ENCODE data around the gene JAM2. TPM values are rescaled to one million over a fixed set of nuclear protein-coding genes. Genes with fewer than 3 reads are reported as not detected.

Gene JAM2
- total RNA-seq, 5 donors from 2014 or later (not counting 1 experiment from before 2014, with no cell fraction given) = 0.43 to 0.99 TPM; not detected in 3

DNA sequence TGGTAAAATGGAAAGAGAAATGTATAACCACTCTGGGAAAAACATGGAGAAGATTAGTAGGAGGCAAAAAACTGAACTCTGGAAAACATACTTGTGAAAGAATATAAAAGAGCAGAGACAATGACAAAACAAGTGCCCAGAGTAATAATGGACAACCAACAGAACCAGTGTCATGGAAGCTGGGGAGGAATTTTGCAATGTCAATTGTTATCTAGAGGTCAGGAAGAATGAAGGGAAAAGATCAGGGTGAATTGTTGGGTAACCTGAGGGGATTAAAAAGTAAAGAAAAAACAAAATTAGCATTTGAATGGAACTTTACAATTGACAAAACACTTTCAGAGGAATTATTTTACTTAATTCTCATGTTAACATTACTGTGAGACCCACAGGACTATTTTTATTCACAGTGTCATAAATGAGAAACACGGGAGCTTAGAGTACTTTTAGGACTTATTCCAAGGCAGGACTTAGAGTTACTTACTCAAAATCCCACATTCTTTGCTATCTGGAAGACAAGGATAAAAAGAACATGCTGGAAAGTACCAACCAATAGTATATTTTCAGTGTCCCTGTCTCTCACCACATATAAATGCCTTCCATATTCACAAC lies 19.5 kb downstream of the JAM2 start:
- no peak overlapping the region for H3K27ac Mint-ChIP-seq
- peaks cover 0 to 4% (median 0%) of the 10 kb centered on the region in 3 donors for H3K9me3 Mint-ChIP-seq
- DNase-seq (no peak), ATAC-seq (replicated peaks in 1 of 4) (no peak)
- Histone ChIP-seq H3K27me3 (replicated peaks in 1 of 2; ENCODE audit: control insufficient read depth in 2 of 2, extremely low read depth in 1 of 2, insufficient read depth in 2 of 2, low read length in 1 of 2) (no peaks in the 10 kb centered on the region), H3K4me1 (ENCODE audit: control insufficient read depth in 1 of 2, extremely low read depth in 1 of 2, insufficient read depth in 2 of 2, low read length in 2 of 2) (no peaks in the 10 kb centered on the region), H3K9me3 (no peaks in the 10 kb centered on the region), H3K4me3 (ENCODE audit: control insufficient read depth in 1 of 2, extremely low read depth in 1 of 2, low read length in 1 of 2) (no peak overlapping the region), H3K36me3 (ENCODE audit: control insufficient read depth in 2 of 2, extremely low read depth in 1 of 2, insufficient read depth in 1 of 2, low read length in 1 of 2) (no peaks in the 10 kb centered on the region), H3K27ac (ENCODE audit: low read length) (no peak overlapping the region)
- WGBS (ENCODE audit: insufficient coverage) = no CpG with 5 or more reads among the region's 1 CpG
- H3K4me1 Mint-ChIP-seq = no peaks in the 10 kb centered on the region
- H3K27me3 Mint-ChIP-seq = peaks cover 0 to 4% of the 10 kb centered on the region in 2 donors
- no peaks in the 10 kb centered on the region for H3K36me3 Mint-ChIP-seq
- no peak overlapping the region for H3K4me3 Mint-ChIP-seq
- CTCF ChIA-PET = no interaction called here
- POLR2A ChIA-PET = no interaction called here

DNA sequence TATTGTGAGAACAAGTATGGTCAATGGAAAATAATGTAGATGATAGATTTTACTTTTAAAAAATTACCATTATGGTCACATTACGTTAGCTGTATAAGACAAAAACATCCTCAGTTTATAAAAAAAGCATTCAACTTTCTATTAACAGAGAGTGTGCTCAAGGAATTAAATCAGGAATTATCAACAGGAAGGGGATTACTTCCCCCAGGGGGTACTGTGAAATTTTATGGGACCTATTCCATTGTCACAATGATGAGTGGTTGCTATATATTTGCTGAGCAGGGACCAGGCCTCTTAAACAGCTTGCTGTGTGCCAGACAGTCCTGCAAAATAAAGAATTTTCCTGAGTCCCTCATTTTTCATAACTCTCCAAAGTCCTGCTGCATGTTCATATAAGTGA lies 21.2 kb downstream of the JAM2 start:
- CTCF ChIA-PET = no interaction called here
- peaks cover 0 to 5% of the 10 kb centered on the region in 2 donors for H3K27me3 Mint-ChIP-seq
- H3K27ac Mint-ChIP-seq = no peak overlapping the region

DNA sequence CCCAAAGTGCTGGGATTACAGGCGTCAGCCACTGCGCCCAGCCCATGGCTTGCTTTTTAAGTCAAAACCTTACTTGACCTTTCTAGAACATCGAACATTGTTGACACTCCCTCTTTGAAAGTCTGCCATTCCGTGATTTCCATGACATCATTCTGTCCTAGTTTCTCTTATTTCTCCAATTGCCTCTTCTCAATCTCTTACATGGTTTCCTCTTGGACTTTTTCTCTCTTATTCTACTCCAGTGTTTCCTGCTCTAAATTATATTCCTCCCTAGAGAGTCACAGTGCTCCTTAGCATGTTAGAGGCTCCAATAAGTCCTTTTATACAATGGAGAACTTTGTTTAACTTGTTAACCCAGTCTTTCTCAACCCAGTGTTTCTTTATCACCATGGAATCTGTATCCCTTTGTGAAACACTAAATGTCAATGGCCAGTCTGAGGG lies 25.5 kb downstream of the JAM2 start:
- Mint-ChIP-seq H3K36me3 (no peaks in the 10 kb centered on the region), H3K27ac (no peak overlapping the region), H3K4me1 (no peaks in the 10 kb centered on the region), H3K4me3 (no peak overlapping the region), H3K9me3 (no peaks in the 10 kb centered on the region), H3K27me3 (peaks cover 8 to 17% of the 10 kb centered on the region in 2 donors)
- ChIA-PET POLR2A (no interaction called here), CTCF (no interaction called here)
- Histone ChIP-seq H3K27me3 (replicated peaks in 1 of 2; ENCODE audit: control insufficient read depth in 2 of 2, extremely low read depth in 1 of 2, insufficient read depth in 2 of 2, low read length in 1 of 2) (peaks cover 0 to 3% of the 10 kb centered on the region in 2 experiments), H3K27ac (ENCODE audit: low read length) (no peak overlapping the region), H3K36me3 (ENCODE audit: control insufficient read depth in 2 of 2, extremely low read depth in 1 of 2, insufficient read depth in 1 of 2, low read length in 1 of 2) (no peaks in the 10 kb centered on the region), H3K4me1 (ENCODE audit: control insufficient read depth in 1 of 2, extremely low read depth in 1 of 2, insufficient read depth in 2 of 2, low read length in 2 of 2) (no peaks in the 10 kb centered on the region), H3K4me3 (ENCODE audit: control insufficient read depth in 1 of 2, extremely low read depth in 1 of 2, low read length in 1 of 2) (no peak overlapping the region), H3K9me3 (no peaks in the 10 kb centered on the region)
- 98% methylated on average over 4 of the region's 4 CpGs for WGBS (ENCODE audit: insufficient coverage)
- ATAC-seq (replicated peaks in 1 of 4) (no peak), DNase-seq (no peak)

More for the DNA sequence above, 21.2 kb downstream of the JAM2 start:
- Histone ChIP-seq H3K27me3 (replicated peaks in 1 of 2; ENCODE audit: control insufficient read depth in 2 of 2, extremely low read depth in 1 of 2, insufficient read depth in 2 of 2, low read length in 1 of 2) (no peaks in the 10 kb centered on the region), H3K36me3 (ENCODE audit: control insufficient read depth in 2 of 2, extremely low read depth in 1 of 2, insufficient read depth in 1 of 2, low read length in 1 of 2) (no peaks in the 10 kb centered on the region), H3K4me1 (ENCODE audit: control insufficient read depth in 1 of 2, extremely low read depth in 1 of 2, insufficient read depth in 2 of 2, low read length in 2 of 2) (no peaks in the 10 kb centered on the region), H3K9me3 (no peaks in the 10 kb centered on the region), H3K27ac (ENCODE audit: low read length) (no peak overlapping the region), H3K4me3 (ENCODE audit: control insufficient read depth in 1 of 2, extremely low read depth in 1 of 2, low read length in 1 of 2) (no peak overlapping the region)
- Mint-ChIP-seq H3K9me3 (no peaks in the 10 kb centered on the region), H3K4me3 (no peak overlapping the region), H3K36me3 (no peaks in the 10 kb centered on the region), H3K4me1 (no peaks in the 10 kb centered on the region)
- WGBS (ENCODE audit: insufficient coverage) = no CpG with 5 or more reads among the region's 1 CpG
- DNase-seq (no peak), ATAC-seq (replicated peaks in 1 of 4) (no peak)
- POLR2A ChIA-PET = no interaction called here

- CTCF ChIA-PET = interaction anchor here in 1 of 2 donors (0.5 kb wide), 1 partner anchor 93 kb away, joined by 3 read pairs; no protein-coding TSS in a partner anchor
- H3K4me3 Mint-ChIP-seq = no peak overlapping the region
Measured at GRCh38 chr21:25670726-25671125, 31.7 kb downstream of the JAM2 start.

GRCh38 chr21:25676451-25676850 lies 37.4 kb downstream of the JAM2 start:
- H3K4me3 Mint-ChIP-seq = no peak overlapping the region
- POLR2A ChIA-PET = no interaction called here
- peaks cover 4 to 5% of the 10 kb centered on the region in 2 donors for H3K27me3 Mint-ChIP-seq
- Histone ChIP-seq H3K4me1 (ENCODE audit: control insufficient read depth in 1 of 2, extremely low read depth in 1 of 2, insufficient read depth in 2 of 2, low read length in 2 of 2) (no peaks in the 10 kb centered on the region), H3K36me3 (ENCODE audit: control insufficient read depth in 2 of 2, extremely low read depth in 1 of 2, insufficient read depth in 1 of 2, low read length in 1 of 2) (no peaks in the 10 kb centered on the region), H3K27me3 (replicated peaks in 1 of 2; ENCODE audit: control insufficient read depth in 2 of 2, extremely low read depth in 1 of 2, insufficient read depth in 2 of 2, low read length in 1 of 2) (no peaks in the 10 kb centered on the region), H3K27ac (ENCODE audit: low read length) (no peak overlapping the region), H3K4me3 (ENCODE audit: control insufficient read depth in 1 of 2, extremely low read depth in 1 of 2, low read length in 1 of 2) (no peak overlapping the region), H3K9me3 (no peaks in the 10 kb centered on the region)
- ATAC-seq (replicated peaks in 1 of 4) (no peak), DNase-seq (no peak)
- no peaks in the 10 kb centered on the region for H3K36me3 Mint-ChIP-seq
- no peaks in the 10 kb centered on the region for H3K9me3 Mint-ChIP-seq
- no peaks in the 10 kb centered on the region for H3K4me1 Mint-ChIP-seq
- no peak overlapping the region for H3K27ac Mint-ChIP-seq
- CTCF ChIA-PET = no interaction called here

More at GRCh38 chr21:25670726-25671125, 31.7 kb downstream of the JAM2 start:
- DNase-seq (no peak), ATAC-seq (replicated peaks in 1 of 4) (no peak)
- Histone ChIP-seq H3K36me3 (ENCODE audit: control insufficient read depth in 2 of 2, extremely low read depth in 1 of 2, insufficient read depth in 1 of 2, low read length in 1 of 2) (no peaks in the 10 kb centered on the region), H3K9me3 (no peaks in the 10 kb centered on the region), H3K27ac (ENCODE audit: low read length) (no peak overlapping the region), H3K4me3 (ENCODE audit: control insufficient read depth in 1 of 2, extremely low read depth in 1 of 2, low read length in 1 of 2) (no peak overlapping the region), H3K27me3 (replicated peaks in 1 of 2; ENCODE audit: control insufficient read depth in 2 of 2, extremely low read depth in 1 of 2, insufficient read depth in 2 of 2, low read length in 1 of 2) (peaks cover 0 to 1% of the 10 kb centered on the region in 2 experiments), H3K4me1 (ENCODE audit: control insufficient read depth in 1 of 2, extremely low read depth in 1 of 2, insufficient read depth in 2 of 2, low read length in 2 of 2) (no peaks in the 10 kb centered on the region)
- Mint-ChIP-seq H3K9me3 (no peaks in the 10 kb centered on the region), H3K27me3 (peaks cover 11 to 17% of the 10 kb centered on the region in 2 donors), H3K4me1 (no peaks in the 10 kb centered on the region), H3K27ac (no peak overlapping the region), H3K36me3 (no peaks in the 10 kb centered on the region)
- POLR2A ChIA-PET = interaction anchor here (0.5 to 0.7 kb wide), 2 partner anchors 12 to 34 kb away, joined by 3 to 5 read pairs; no protein-coding TSS in a partner anchor

GRCh38 chr21:25682382-25682781 lies 43.3 kb downstream of the JAM2 start:
- Histone ChIP-seq H3K27ac (ENCODE audit: low read length) (no peak overlapping the region), H3K36me3 (ENCODE audit: control insufficient read depth in 2 of 2, extremely low read depth in 1 of 2, insufficient read depth in 1 of 2, low read length in 1 of 2) (no peaks in the 10 kb centered on the region), H3K27me3 (replicated peaks in 1 of 2; ENCODE audit: control insufficient read depth in 2 of 2, extremely low read depth in 1 of 2, insufficient read depth in 2 of 2, low read length in 1 of 2) (no peaks in the 10 kb centered on the region), H3K4me3 (ENCODE audit: control insufficient read depth in 1 of 2, extremely low read depth in 1 of 2, low read length in 1 of 2) (no peak overlapping the region), H3K4me1 (ENCODE audit: control insufficient read depth in 1 of 2, extremely low read depth in 1 of 2, insufficient read depth in 2 of 2, low read length in 2 of 2) (no peaks in the 10 kb centered on the region), H3K9me3 (no peaks in the 10 kb centered on the region)
- no peak for DNase-seq
- peaks cover 3 to 7% of the 10 kb centered on the region in 2 donors for H3K27me3 Mint-ChIP-seq
- H3K4me3 Mint-ChIP-seq = no peak overlapping the region
- 82% methylated on average over 9 of the region's 9 CpGs for WGBS (ENCODE audit: insufficient coverage)
- no peaks in the 10 kb centered on the region for H3K4me1 Mint-ChIP-seq
- H3K9me3 Mint-ChIP-seq = no peaks in the 10 kb centered on the region
- ATAC-seq (replicated peaks in 1 of 4) = no peak
- ChIA-PET POLR2A (interaction anchor here in 1 of 2 donors (0.5 kb wide), 1 partner anchor 12 kb away, joined by 5 read pairs; no protein-coding TSS in a partner anchor), CTCF (no interaction called here)
- no peaks in the 10 kb centered on the region for H3K36me3 Mint-ChIP-seq
- H3K27ac Mint-ChIP-seq = no peak overlapping the region

DNA sequence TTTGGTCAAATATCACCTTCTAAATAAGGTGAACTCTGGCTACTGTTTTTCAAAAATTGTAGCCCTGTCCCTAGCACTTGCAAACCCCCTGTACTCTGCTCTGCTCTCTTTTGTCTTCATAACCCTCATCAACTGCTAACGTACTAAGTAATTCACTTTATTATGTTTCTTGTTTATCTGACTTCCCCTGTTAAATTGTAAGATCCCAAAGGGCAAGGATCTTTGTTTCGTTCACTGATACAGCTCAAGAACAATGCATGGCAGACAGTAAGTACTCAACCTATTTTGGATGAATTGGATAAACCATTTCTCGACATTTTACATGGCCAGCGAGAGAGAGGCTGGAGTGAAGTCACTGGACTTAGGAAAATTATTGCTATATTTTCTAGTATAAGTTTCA lies 48.7 kb downstream of the JAM2 start:
- H3K9me3 Mint-ChIP-seq = no peaks in the 10 kb centered on the region
- POLR2A ChIA-PET = no interaction called here

More for the DNA sequence above, 48.7 kb downstream of the JAM2 start:
- Histone ChIP-seq H3K27me3 (replicated peaks in 1 of 2; ENCODE audit: control insufficient read depth in 2 of 2, extremely low read depth in 1 of 2, insufficient read depth in 2 of 2, low read length in 1 of 2) (no peaks in the 10 kb centered on the region), H3K27ac (ENCODE audit: low read length) (no peak overlapping the region), H3K4me1 (ENCODE audit: control insufficient read depth in 1 of 2, extremely low read depth in 1 of 2, insufficient read depth in 2 of 2, low read length in 2 of 2) (no peaks in the 10 kb centered on the region), H3K9me3 (no peaks in the 10 kb centered on the region), H3K4me3 (ENCODE audit: control insufficient read depth in 1 of 2, extremely low read depth in 1 of 2, low read length in 1 of 2) (no peak overlapping the region), H3K36me3 (ENCODE audit: control insufficient read depth in 2 of 2, extremely low read depth in 1 of 2, insufficient read depth in 1 of 2, low read length in 1 of 2) (no peaks in the 10 kb centered on the region)
- H3K4me1 Mint-ChIP-seq = no peaks in the 10 kb centered on the region
- no peak overlapping the region for H3K27ac Mint-ChIP-seq
- H3K27me3 Mint-ChIP-seq = peaks cover 5 to 13% of the 10 kb centered on the region in 2 donors
- DNase-seq (no peak), ATAC-seq (replicated peaks in 1 of 4) (no peak)
- no peaks in the 10 kb centered on the region for H3K36me3 Mint-ChIP-seq
- CTCF ChIA-PET = no interaction called here
- H3K4me3 Mint-ChIP-seq = no peak overlapping the region
- WGBS (ENCODE audit: insufficient coverage) = 100% methylated on average over 1 of the region's 4 CpGs
